Nephron progenitor cell (in vitro differentiated cells): ENCODE measurements around the gene TCEANC2.
"Not testable (repeated sequence)": the region's sequence is repeated elsewhere in the genome, so short reads cannot be mapped to it uniquely, and the experiment has no call there.

ENCODE experiments used
- DNase-seq: peaks from one replicate; pipeline ENCODE4 v3.0.0; 2021
- H3K27ac Mint-ChIP-seq: 2 replicates; pipeline ENCODE4 v1.8.0; 2021; ENCODE audit warnings: mild to moderate bottlenecking, moderate library complexity, mixed read lengths
- H3K27me3 Mint-ChIP-seq: 2 replicates; pipeline ENCODE4 v1.8.0; 2021; ENCODE audit warnings: mild to moderate bottlenecking, low read depth, mixed read lengths; ENCODE audit not compliant: poor library complexity
- H3K36me3 Mint-ChIP-seq: 2 replicates; pipeline ENCODE4 v1.8.0; 2021; ENCODE audit warnings: low read depth, mixed read lengths
- H3K4me1 Mint-ChIP-seq: 2 replicates; pipeline ENCODE4 v1.8.0; 2021; ENCODE audit warnings: mixed read lengths
- H3K4me3 Mint-ChIP-seq: 2 replicates; pipeline ENCODE4 v1.8.0; 2021; ENCODE audit warnings: mild to moderate bottlenecking, moderate library complexity, mixed read lengths
- H3K9me3 Mint-ChIP-seq: 2 replicates; pipeline ENCODE4 v1.8.0; 2021; ENCODE audit warnings: mild to moderate bottlenecking, moderate library complexity, mixed read lengths
- TF ChIP-seq, protein P1 (sequence below): fragments of 200-600 bp; sonication (generic); IDR thresholded peaks from 2 replicates; pipeline ENCODE4 v1.5.0; 2021; ENCODE audit warnings: antibody characterized with exemption

Gene TCEANC2

DNA sequence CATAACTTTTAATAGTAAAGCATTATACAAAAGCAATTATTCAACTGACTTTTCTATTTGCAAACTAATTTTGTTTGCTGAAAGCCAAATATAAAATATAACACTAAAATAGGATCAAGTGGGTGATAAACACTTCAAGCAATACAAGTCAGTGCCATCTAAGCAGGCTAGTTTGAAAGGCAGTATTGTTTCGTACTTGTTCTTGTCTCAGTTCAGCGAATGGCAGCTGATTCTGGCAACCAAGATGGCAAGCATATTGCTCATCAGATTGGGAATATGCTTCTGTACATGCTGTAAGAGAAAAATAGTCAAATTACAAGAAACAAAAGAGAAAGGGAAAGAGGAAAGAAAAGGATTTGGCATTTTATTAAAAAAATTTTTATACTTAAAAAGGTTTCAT, 7.9 kb upstream of the TCEANC2 start:
- no peak for DNase-seq
- Mint-ChIP-seq H3K27ac (no peak overlapping the region), H3K4me3 (no peak overlapping the region), H3K36me3 (peaks cover 42% of the 10 kb centered on the region), H3K9me3 (no peaks in the 10 kb centered on the region), H3K4me1 (no peaks in the 10 kb centered on the region), H3K27me3 (no peaks in the 10 kb centered on the region)
- TF ChIP-seq, protein P1, sequence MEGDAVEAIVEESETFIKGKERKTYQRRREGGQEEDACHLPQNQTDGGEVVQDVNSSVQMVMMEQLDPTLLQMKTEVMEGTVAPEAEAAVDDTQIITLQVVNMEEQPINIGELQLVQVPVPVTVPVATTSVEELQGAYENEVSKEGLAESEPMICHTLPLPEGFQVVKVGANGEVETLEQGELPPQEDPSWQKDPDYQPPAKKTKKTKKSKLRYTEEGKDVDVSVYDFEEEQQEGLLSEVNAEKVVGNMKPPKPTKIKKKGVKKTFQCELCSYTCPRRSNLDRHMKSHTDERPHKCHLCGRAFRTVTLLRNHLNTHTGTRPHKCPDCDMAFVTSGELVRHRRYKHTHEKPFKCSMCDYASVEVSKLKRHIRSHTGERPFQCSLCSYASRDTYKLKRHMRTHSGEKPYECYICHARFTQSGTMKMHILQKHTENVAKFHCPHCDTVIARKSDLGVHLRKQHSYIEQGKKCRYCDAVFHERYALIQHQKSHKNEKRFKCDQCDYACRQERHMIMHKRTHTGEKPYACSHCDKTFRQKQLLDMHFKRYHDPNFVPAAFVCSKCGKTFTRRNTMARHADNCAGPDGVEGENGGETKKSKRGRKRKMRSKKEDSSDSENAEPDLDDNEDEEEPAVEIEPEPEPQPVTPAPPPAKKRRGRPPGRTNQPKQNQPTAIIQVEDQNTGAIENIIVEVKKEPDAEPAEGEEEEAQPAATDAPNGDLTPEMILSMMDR, result no peak

DNA sequence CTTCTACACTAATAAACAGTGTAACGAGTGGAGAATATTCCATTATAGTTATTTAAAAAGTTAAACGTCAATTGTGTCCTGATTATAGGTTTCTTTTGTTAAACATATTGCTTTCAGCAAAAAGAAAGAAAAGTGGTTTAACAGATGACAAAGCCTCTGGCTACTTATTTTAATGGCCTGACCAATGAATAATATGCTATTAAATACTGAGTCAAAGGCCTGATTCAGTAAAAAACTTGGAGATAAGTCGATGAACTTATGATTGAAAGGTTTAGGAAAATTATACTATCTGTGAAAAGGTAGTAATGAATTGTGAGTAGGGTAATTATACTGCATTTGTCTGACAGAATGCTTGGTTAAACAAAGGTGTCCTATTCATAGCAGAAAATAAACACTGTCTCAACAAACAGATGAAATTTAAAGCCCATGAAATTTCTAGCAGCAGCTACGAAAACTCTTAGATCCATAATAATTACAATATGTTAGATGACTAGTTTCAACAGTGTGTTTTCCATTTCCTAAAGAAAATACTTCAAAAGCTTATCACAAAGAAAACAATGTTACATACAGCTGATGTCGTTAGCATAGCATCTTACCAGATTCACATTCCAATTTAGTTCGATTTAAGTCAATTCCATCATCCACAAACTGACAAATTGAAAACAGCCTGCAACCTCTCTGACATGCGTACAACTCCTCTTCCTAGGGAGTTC, 6.6 kb upstream of the TCEANC2 start:
- H3K27ac Mint-ChIP-seq, result no peak overlapping the region
- no peak for DNase-seq
- H3K27me3 Mint-ChIP-seq, result no peaks in the 10 kb centered on the region
- peaks cover 34% of the 10 kb centered on the region for H3K36me3 Mint-ChIP-seq
- no peak overlapping the region for H3K4me3 Mint-ChIP-seq
- no peaks in the 10 kb centered on the region for H3K4me1 Mint-ChIP-seq
- TF ChIP-seq, protein P1, result no peak
- no peaks in the 10 kb centered on the region for H3K9me3 Mint-ChIP-seq

DNA sequence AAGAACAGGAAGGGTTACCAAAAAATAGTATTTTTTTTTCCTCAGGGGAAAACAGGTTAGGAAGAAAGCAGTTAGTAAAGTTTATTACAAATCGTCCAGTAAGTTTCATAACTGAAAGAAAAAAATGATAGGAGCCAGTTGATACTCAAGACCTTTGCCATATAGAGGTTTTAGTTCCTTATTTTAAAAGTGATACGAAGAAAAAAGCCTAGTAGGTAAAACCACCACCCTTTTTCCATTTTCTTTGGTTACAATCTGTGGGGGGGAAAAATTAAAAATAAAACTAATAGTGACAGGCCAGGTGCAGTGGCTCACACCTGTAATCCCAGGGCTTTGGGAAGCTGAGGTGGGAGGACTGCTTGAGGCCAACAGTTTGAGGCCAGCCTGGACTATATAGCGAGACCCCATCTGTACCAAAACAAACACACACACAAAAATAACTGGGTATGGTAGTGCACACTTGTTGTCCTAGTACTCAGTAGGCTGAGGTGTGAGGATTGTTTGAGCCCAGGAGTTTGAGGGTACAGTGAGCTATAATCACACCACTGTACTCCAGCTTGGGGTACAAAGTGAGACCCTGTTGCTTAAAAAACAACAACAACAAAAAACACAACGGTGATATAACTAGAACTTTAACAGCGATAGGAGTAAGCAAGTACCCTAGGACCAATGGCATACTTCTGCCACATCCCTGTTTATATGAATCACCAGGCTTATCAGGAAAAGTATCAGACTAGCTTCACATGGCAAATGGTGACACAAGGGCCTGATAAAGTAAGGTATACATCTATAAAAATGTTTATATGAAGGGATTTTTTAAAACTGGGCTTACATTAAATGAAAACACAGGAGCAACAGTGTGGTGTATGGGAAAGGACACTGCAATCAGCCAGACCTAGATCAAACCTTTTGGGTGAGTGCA, 5.8 kb upstream of the TCEANC2 start:
- DNase-seq, result no peak
- Mint-ChIP-seq H3K4me1 (no peaks in the 10 kb centered on the region), H3K9me3 (no peaks in the 10 kb centered on the region), H3K4me3 (no peak overlapping the region), H3K27me3 (no peaks in the 10 kb centered on the region), H3K36me3 (peaks cover 26% of the 10 kb centered on the region), H3K27ac (no peak overlapping the region)
- TF ChIP-seq, protein P1, result no peak

DNA sequence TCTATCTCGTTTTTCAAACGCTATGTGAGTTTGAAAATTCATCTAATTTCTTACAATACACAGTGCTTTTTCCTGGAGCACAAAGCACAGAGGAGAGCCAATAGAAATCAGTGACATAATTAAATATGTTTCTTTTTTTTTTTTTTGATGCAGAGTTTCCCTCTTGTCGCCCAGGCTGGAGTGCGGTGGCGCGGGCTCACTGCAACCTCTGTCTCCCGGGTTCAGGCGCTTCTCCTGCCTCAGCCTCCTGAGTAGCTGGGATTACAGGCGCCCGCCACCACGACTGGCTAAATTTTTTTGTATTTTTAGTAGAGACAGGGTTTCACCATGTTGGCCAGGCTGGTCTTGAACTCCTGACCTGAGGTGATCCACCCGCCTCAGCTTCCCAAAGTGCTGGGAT, 3.0 kb upstream of the TCEANC2 start:
- not testable (repeated sequence) for H3K27ac Mint-ChIP-seq, H3K36me3 Mint-ChIP-seq, H3K4me3 Mint-ChIP-seq, DNase-seq, H3K27me3 Mint-ChIP-seq, H3K9me3 Mint-ChIP-seq
- peaks cover 14% of the 10 kb centered on the region for H3K4me1 Mint-ChIP-seq

- H3K27me3 Mint-ChIP-seq, result no peaks in the 10 kb centered on the region
- H3K9me3 Mint-ChIP-seq, result no peaks in the 10 kb centered on the region
Measured at GRCh38 chr1:54051933-54052430, 1.4 kb upstream of the TCEANC2 start.

More at GRCh38 chr1:54051933-54052430, 1.4 kb upstream of the TCEANC2 start:
- TF ChIP-seq, protein P1, result no peak
- DNase-seq, result no peak
- H3K4me1 Mint-ChIP-seq, result peaks cover 17% of the 10 kb centered on the region
- H3K27ac Mint-ChIP-seq, result no peak overlapping the region
- peaks cover 5% of the 10 kb centered on the region for H3K36me3 Mint-ChIP-seq
- H3K4me3 Mint-ChIP-seq, result no peak overlapping the region
